ENCODE data around the gene ALKAL2. TPM values are rescaled to one million over a fixed set of nuclear protein-coding genes. Genes with fewer than 3 reads are reported as not detected.

Gene ALKAL2
- total and polyA plus RNA-seq, 2 of the 13 experiments (the other 11 are each of a cell fraction or from before 2014, with no cell fraction given), result 0.22 to 1.7 TPM

DNA sequence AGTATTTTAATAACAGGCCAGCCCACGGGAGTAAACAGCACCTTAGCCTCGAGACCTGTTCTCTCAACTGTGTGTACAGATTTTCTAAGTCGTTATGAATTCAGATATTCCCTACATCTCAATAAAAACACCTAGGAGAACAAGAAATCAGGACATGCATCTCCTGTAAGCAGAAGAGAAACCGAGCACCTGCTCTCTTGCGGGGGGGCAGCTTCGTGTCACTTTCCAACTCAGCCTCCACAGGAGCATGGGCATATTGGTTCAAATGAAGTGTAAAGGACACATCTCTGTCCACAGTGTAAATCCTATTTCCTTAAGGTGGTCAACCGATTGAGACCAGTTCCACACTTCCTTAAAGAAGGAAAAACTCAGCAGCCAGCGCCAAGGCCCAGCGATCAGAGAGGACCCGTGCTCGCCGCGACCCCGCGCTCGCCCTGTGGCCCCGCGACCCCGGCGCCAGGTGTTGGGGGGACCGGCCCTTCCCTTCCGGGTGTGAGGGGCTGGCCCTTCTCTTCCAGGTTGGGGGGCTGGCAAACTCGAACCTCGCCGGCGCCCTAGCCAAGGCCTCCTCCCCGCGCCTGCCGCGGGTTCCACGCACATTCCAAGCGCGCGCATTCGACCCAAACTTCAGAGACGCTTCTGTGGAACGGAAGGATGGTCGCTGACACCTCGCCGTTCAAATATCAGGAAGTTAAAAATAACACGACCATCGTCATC, 24.7 kb downstream of the ALKAL2 start (continued):
- TF ChIP-seq, protein P1, sequence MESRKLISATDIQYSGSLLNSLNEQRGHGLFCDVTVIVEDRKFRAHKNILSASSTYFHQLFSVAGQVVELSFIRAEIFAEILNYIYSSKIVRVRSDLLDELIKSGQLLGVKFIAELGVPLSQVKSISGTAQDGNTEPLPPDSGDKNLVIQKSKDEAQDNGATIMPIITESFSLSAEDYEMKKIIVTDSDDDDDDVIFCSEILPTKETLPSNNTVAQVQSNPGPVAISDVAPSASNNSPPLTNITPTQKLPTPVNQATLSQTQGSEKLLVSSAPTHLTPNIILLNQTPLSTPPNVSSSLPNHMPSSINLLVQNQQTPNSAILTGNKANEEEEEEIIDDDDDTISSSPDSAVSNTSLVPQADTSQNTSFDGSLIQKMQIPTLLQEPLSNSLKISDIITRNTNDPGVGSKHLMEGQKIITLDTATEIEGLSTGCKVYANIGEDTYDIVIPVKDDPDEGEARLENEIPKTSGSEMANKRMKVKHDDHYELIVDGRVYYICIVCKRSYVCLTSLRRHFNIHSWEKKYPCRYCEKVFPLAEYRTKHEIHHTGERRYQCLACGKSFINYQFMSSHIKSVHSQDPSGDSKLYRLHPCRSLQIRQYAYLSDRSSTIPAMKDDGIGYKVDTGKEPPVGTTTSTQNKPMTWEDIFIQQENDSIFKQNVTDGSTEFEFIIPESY (CRISPR knock-in tag; IDR thresholded peaks at IDR 0.05), result peak; percentile 85
- TF ChIP-seq, protein P2, sequence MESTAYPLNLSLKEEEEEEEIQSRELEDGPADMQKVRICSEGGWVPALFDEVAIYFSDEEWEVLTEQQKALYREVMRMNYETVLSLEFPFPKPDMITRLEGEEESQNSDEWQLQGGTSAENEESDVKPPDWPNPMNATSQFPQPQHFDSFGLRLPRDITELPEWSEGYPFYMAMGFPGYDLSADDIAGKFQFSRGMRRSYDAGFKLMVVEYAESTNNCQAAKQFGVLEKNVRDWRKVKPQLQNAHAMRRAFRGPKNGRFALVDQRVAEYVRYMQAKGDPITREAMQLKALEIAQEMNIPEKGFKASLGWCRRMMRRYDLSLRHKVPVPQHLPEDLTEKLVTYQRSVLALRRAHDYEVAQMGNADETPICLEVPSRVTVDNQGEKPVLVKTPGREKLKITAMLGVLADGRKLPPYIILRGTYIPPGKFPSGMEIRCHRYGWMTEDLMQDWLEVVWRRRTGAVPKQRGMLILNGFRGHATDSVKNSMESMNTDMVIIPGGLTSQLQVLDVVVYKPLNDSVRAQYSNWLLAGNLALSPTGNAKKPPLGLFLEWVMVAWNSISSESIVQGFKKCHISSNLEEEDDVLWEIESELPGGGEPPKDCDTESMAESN (CRISPR knock-in tag; conservative IDR thresholded peaks at IDR 0.05), result no peak
- TF ChIP-seq TIGD3 (CRISPR knock-in tag; IDR thresholded peaks at IDR 0.05; ENCODE audit: borderline replicate concordance), result no peak
- TF ChIP-seq ZFX (CRISPR knock-in tag; IDR thresholded peaks at IDR 0.05; ENCODE audit: low read depth), result peak; percentile 16; the same call in 1 of the 2 replicates
- no peak for TF ChIP-seq ELF1 (CRISPR knock-in tag; IDR thresholded peaks at IDR 0.05)
- TF ChIP-seq MIER2 (CRISPR knock-in tag; IDR thresholded peaks at IDR 0.05), result no peak
- TF ChIP-seq SP5 (CRISPR knock-in tag; IDR thresholded peaks at IDR 0.05; ENCODE audit: borderline replicate concordance, low read depth), result no peak
- no peak for TF ChIP-seq ZNF674 (CRISPR knock-in tag; IDR thresholded peaks at IDR 0.05; ENCODE audit: low read depth)
- no peak for TF ChIP-seq ZNF720 (CRISPR knock-in tag; IDR thresholded peaks at IDR 0.05)
- TF ChIP-seq FIP1L1 (IDR thresholded peaks at IDR 0.05; ENCODE audit: borderline replicate concordance, insufficient read depth, low read depth, low read length), result no peak
- no peak for TF ChIP-seq U2AF1 (optimal IDR thresholded peaks at IDR 0.05; ENCODE audit: low read depth, low read length)
- TF ChIP-seq, protein P3, sequence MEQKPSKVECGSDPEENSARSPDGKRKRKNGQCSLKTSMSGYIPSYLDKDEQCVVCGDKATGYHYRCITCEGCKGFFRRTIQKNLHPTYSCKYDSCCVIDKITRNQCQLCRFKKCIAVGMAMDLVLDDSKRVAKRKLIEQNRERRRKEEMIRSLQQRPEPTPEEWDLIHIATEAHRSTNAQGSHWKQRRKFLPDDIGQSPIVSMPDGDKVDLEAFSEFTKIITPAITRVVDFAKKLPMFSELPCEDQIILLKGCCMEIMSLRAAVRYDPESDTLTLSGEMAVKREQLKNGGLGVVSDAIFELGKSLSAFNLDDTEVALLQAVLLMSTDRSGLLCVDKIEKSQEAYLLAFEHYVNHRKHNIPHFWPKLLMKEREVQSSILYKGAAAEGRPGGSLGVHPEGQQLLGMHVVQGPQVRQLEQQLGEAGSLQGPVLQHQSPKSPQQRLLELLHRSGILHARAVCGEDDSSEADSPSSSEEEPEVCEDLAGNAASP (CRISPR knock-in tag; IDR thresholded peaks at IDR 0.05; ENCODE audit: borderline replicate concordance), result no peak
- TF ChIP-seq SNAI1 (CRISPR knock-in tag; IDR thresholded peaks at IDR 0.05; ENCODE audit: borderline replicate concordance), result 0 out of 2 replicates have a peak, but pooled peaks have one; percentile 32
- TF ChIP-seq, protein P4, sequence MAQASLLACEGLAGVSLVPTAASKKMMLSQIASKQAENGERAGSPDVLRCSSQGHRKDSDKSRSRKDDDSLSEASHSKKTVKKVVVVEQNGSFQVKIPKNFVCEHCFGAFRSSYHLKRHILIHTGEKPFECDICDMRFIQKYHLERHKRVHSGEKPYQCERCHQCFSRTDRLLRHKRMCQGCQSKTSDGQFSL (CRISPR knock-in tag; IDR thresholded peaks at IDR 0.05), result peak; percentile 88
- TF ChIP-seq ZNF552 (CRISPR knock-in tag; IDR thresholded peaks at IDR 0.05; ENCODE audit: borderline replicate concordance), result no peak
- TF ChIP-seq ZNF24 (IDR thresholded peaks at IDR 0.05), result no peak
- TF ChIP-seq, protein P5, sequence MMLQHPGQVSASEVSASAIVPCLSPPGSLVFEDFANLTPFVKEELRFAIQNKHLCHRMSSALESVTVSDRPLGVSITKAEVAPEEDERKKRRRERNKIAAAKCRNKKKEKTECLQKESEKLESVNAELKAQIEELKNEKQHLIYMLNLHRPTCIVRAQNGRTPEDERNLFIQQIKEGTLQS (CRISPR knock-in tag; IDR thresholded peaks at IDR 0.05), result no peak
- TF ChIP-seq KLF15 (CRISPR knock-in tag; IDR thresholded peaks at IDR 0.05; ENCODE audit: borderline replicate concordance), result no peak
- no peak for TF ChIP-seq ZNF260 (CRISPR knock-in tag; IDR thresholded peaks at IDR 0.05; ENCODE audit: borderline replicate concordance, low read depth)
- TF ChIP-seq HDAC6 (IDR thresholded peaks at IDR 0.05; ENCODE audit: low read depth, low read length), result no peak
- TF ChIP-seq ZNF782 (CRISPR knock-in tag; IDR thresholded peaks at IDR 0.05; ENCODE audit: borderline replicate concordance), result 0 out of 2 replicates have a peak, but pooled peaks have one; percentile 45
- TF ChIP-seq CHD4 (IDR thresholded peaks at IDR 0.05; ENCODE audit: borderline replicate concordance, low read length), result no peak

Data from HepG2 (cell line).